Mesodermal cell (in vitro differentiated cells): ENCODE results near the gene JARID2.

Source experiments
- H3K27ac ChIP-seq: 2 replicates; pipeline ENCODE4 v1.7.0; 2013; ENCODE audit warnings: mild to moderate bottlenecking, low read depth, low read length, moderate library complexity; ENCODE audit not compliant: severe bottlenecking
- H3K36me3 ChIP-seq: 2 replicates; pipeline ENCODE4 v1.7.1; 2013; ENCODE audit warnings: mild to moderate bottlenecking, low read length, moderate library complexity; ENCODE audit not compliant: control insufficient read depth, insufficient read depth
- H3K4me1 ChIP-seq: one replicate; pipeline ENCODE4 v1.7.1; 2013; ENCODE audit warnings: mild to moderate bottlenecking, low read length; ENCODE audit not compliant: insufficient read depth, control insufficient read depth, poor library complexity, severe bottlenecking
- H3K4me3 ChIP-seq: 2 replicates; pipeline ENCODE4 v1.7.0; 2013; ENCODE audit warnings: low read length, control low read depth, mild to moderate bottlenecking; ENCODE audit not compliant: insufficient read depth, poor library complexity, severe bottlenecking; ENCODE audit errors: extremely low read depth
- H3K9me3 ChIP-seq: 2 replicates; pipeline ENCODE4 v1.7.1; 2013; ENCODE audit warnings: mild to moderate bottlenecking, low read length, moderate library complexity; ENCODE audit not compliant: control insufficient read depth
- WGBS, 2 experiments: methylation state at CpG; one replicate each; pipeline ENCODE4 v1.1.5; 2013; ENCODE audit warnings: missing lambda C conversion rate in 2 of 2; ENCODE audit not compliant: insufficient coverage in 2 of 2; 5-methylcytosine and 5-hydroxymethylcytosine counted together

Gene JARID2

GRCh38 chr6:15502446-15503345 lies 256.8 kb downstream of the JARID2 start:
- WGBS, 2 experiments: 88 to 93% methylated on average over 18 to 20 of the region's 20 CpGs
- Histone ChIP-seq H3K4me1 (peaks cover 9% of the 10 kb centered on the region), H3K4me3 (no peak overlapping the region), H3K36me3 (peaks cover 74% of the 10 kb centered on the region), H3K9me3 (no peaks in the 10 kb centered on the region), H3K27ac (no peak overlapping the region)

- H3K4me3 ChIP-seq: no peak overlapping the region
- no peaks in the 10 kb centered on the region for H3K9me3 ChIP-seq
- no peak overlapping the region for H3K27ac ChIP-seq
- 95 to 97% methylated on average over 3 to 6 of the region's 6 CpGs for WGBS, 2 experiments
- H3K36me3 ChIP-seq: peaks cover 75% of the 10 kb centered on the region
- H3K4me1 ChIP-seq: peaks cover 9% of the 10 kb centered on the region
Measured at GRCh38 chr6:15503346-15503680, 257.4 kb downstream of the JARID2 start.

GRCh38 chr6:15504040-15504495 lies 258.2 kb downstream of the JARID2 start:
- Histone ChIP-seq H3K4me1 (peaks cover 13% of the 10 kb centered on the region), H3K9me3 (no peaks in the 10 kb centered on the region), H3K27ac (no peak overlapping the region), H3K36me3 (peaks cover 70% of the 10 kb centered on the region), H3K4me3 (no peak overlapping the region)
- 96 to 97% methylated on average over 8 to 11 of the region's 12 CpGs for WGBS, 2 experiments

GRCh38 chr6:15504581-15505350 lies 258.9 kb downstream of the JARID2 start:
- WGBS, 2 experiments: 97 to 98% methylated on average over 20 to 22 of the region's 26 CpGs
- Histone ChIP-seq H3K4me1 (peaks cover 19% of the 10 kb centered on the region), H3K9me3 (no peaks in the 10 kb centered on the region), H3K27ac (no peak overlapping the region), H3K36me3 (peaks cover 64% of the 10 kb centered on the region), H3K4me3 (no peak overlapping the region)

GRCh38 chr6:15505463-15505918 lies 259.6 kb downstream of the JARID2 start:
- WGBS, 2 experiments: 93 to 94% methylated on average over 17 to 18 of the region's 18 CpGs
- no peak overlapping the region for H3K4me3 ChIP-seq

GRCh38 chr6:15506066-15506465 lies 260.2 kb downstream of the JARID2 start:
- 89 to 100% methylated on average over 6 to 7 of the region's 7 CpGs for WGBS, 2 experiments
- H3K27ac ChIP-seq: no peak overlapping the region
- H3K9me3 ChIP-seq: no peaks in the 10 kb centered on the region
- H3K4me1 ChIP-seq: peaks cover 19% of the 10 kb centered on the region
- no peak overlapping the region for H3K4me3 ChIP-seq
- H3K36me3 ChIP-seq: peaks cover 64% of the 10 kb centered on the region

More at GRCh38 chr6:15505463-15505918, 259.6 kb downstream of the JARID2 start:
- Histone ChIP-seq H3K36me3 (peaks cover 64% of the 10 kb centered on the region), H3K4me1 (peaks cover 19% of the 10 kb centered on the region), H3K27ac (no peak overlapping the region), H3K9me3 (no peaks in the 10 kb centered on the region)

GRCh38 chr6:15507221-15507620 lies 261.4 kb downstream of the JARID2 start:
- WGBS, 2 experiments: 92 to 98% methylated on average over 10 to 11 of the region's 11 CpGs
- no peaks in the 10 kb centered on the region for H3K9me3 ChIP-seq
- no peak overlapping the region for H3K4me3 ChIP-seq
- no peak overlapping the region for H3K27ac ChIP-seq
- H3K4me1 ChIP-seq: peaks cover 19% of the 10 kb centered on the region
- H3K36me3 ChIP-seq: peaks cover 65% of the 10 kb centered on the region

- peaks cover 19% of the 10 kb centered on the region for H3K4me1 ChIP-seq
- no peaks in the 10 kb centered on the region for H3K9me3 ChIP-seq
- H3K27ac ChIP-seq: no peak overlapping the region
- H3K36me3 ChIP-seq: peaks cover 65% of the 10 kb centered on the region
- WGBS, 2 experiments: 86 to 89% methylated on average over 14 of the region's 14 CpGs
- H3K4me3 ChIP-seq: no peak overlapping the region
Measured at GRCh38 chr6:15507746-15508145, 261.9 kb downstream of the JARID2 start.

GRCh38 chr6:15508441-15508871 lies 262.6 kb downstream of the JARID2 start:
- Histone ChIP-seq H3K4me3 (no peak overlapping the region), H3K9me3 (no peaks in the 10 kb centered on the region), H3K36me3 (peaks cover 65% of the 10 kb centered on the region), H3K4me1 (peaks cover 19% of the 10 kb centered on the region), H3K27ac (no peak overlapping the region)
- 95 to 100% methylated on average over 1 to 4 of the region's 6 CpGs for WGBS, 2 experiments

- no peaks in the 10 kb centered on the region for H3K9me3 ChIP-seq
- H3K27ac ChIP-seq: no peak overlapping the region
- H3K4me1 ChIP-seq: peaks cover 19% of the 10 kb centered on the region
- no peak overlapping the region for H3K4me3 ChIP-seq
- 91 to 94% methylated on average over 9 to 13 of the region's 15 CpGs for WGBS, 2 experiments
- H3K36me3 ChIP-seq: peaks cover 67% of the 10 kb centered on the region
Measured at GRCh38 chr6:15508931-15509330, 263.1 kb downstream of the JARID2 start.
